GM23248 (cell line): ENCODE measurements around the gene MIOX.

Experiments used
- EZH2 ChIP-seq: fragments of 200-600 bp; sonication (generic); IDR thresholded peaks from 2 replicates; pipeline ENCODE4 v1.6.1; 2018; ENCODE audit warnings: antibody characterized with exemption, mild to moderate bottlenecking; ENCODE audit not compliant: insufficient read depth, poor library complexity, severe bottlenecking
- EZH2phosphoT487 ChIP-seq: fragments of 200-600 bp; sonication (generic); IDR thresholded peaks from 2 replicates; pipeline ENCODE4 v1.6.1; 2018; ENCODE audit warnings: antibody characterized with exemption, moderate library complexity, mild to moderate bottlenecking, low read depth; ENCODE audit not compliant: insufficient read depth

GRCh38 chr22:50443801-50444625, 42.6 kb upstream of the MIOX start:
- no peak for TF ChIP-seq EZH2
- no peak for TF ChIP-seq EZH2phosphoT487
